ENCODE results near the gene NOTCH2. TPM values are rescaled to one million over a fixed set of nuclear protein-coding genes. Genes with fewer than 3 reads are reported as not detected.

Gene NOTCH2
- total and polyA plus RNA-seq, 4 donors: 8.7 to 55.3 (median 27.4) TPM

GRCh38 chr1:119865627-119866026, 203.8 kb downstream of the NOTCH2 start:
- H3K9me3 ChIP-seq (ENCODE audit: control insufficient read depth in 4 of 4, low read length in 3 of 4): no peaks in the 10 kb centered on the region
- H3K36me3 ChIP-seq (ENCODE audit: control insufficient read depth in 4 of 4, insufficient read depth in 3 of 4, low read depth in 1 of 4, low read length in 3 of 4): no peaks in the 10 kb centered on the region
- H3K4me3 ChIP-seq (ENCODE audit: low read depth in 1 of 3, low read length in 3 of 3): no peak overlapping the region
- no peak for DNase-seq (ENCODE audit: low spot score)
- H3K27me3 ChIP-seq (ENCODE audit: control insufficient read depth in 4 of 4, insufficient read depth in 4 of 4, low read length in 3 of 4): no peaks in the 10 kb centered on the region
- H3K27ac ChIP-seq (ENCODE audit: low read depth in 1 of 2, low read length in 2 of 2): no peak overlapping the region
- 69% methylated on average over 4 of the region's 4 CpGs for WGBS
- peaks cover 0 to 3% (median under 1%) of the 10 kb centered on the region in 4 donors for H3K4me1 ChIP-seq (ENCODE audit: control insufficient read depth in 4 of 4, insufficient read depth in 4 of 4, low read length in 3 of 4)
- no peak for TF ChIP-seq JUND (IDR thresholded peaks at IDR 0.05)
- TF ChIP-seq, protein P1, sequence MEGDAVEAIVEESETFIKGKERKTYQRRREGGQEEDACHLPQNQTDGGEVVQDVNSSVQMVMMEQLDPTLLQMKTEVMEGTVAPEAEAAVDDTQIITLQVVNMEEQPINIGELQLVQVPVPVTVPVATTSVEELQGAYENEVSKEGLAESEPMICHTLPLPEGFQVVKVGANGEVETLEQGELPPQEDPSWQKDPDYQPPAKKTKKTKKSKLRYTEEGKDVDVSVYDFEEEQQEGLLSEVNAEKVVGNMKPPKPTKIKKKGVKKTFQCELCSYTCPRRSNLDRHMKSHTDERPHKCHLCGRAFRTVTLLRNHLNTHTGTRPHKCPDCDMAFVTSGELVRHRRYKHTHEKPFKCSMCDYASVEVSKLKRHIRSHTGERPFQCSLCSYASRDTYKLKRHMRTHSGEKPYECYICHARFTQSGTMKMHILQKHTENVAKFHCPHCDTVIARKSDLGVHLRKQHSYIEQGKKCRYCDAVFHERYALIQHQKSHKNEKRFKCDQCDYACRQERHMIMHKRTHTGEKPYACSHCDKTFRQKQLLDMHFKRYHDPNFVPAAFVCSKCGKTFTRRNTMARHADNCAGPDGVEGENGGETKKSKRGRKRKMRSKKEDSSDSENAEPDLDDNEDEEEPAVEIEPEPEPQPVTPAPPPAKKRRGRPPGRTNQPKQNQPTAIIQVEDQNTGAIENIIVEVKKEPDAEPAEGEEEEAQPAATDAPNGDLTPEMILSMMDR (IDR thresholded peaks at IDR 0.05; ENCODE audit: low read depth, low read length, missing input control): no peak
- no peak for TF ChIP-seq GABPA (IDR thresholded peaks at IDR 0.05 in 1 of 2, conservative IDR thresholded peaks at IDR 0.05 in 1 of 2)
- no peak for TF ChIP-seq HNF4A (conservative IDR thresholded peaks at IDR 0.05)
- no peak for TF ChIP-seq TAF1 (conservative IDR thresholded peaks at IDR 0.05)
- TF ChIP-seq ZBTB33 (IDR thresholded peaks at IDR 0.05): no peak
- no peak for TF ChIP-seq EGR1 (IDR thresholded peaks at IDR 0.05; ENCODE audit: low read depth in 2 of 2)
- TF ChIP-seq, protein P2, sequence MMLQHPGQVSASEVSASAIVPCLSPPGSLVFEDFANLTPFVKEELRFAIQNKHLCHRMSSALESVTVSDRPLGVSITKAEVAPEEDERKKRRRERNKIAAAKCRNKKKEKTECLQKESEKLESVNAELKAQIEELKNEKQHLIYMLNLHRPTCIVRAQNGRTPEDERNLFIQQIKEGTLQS (IDR thresholded peaks at IDR 0.05): no peak
- TF ChIP-seq RXRA (IDR thresholded peaks at IDR 0.05): no peak
- no peak overlapping the region for H3K9ac ChIP-seq (ENCODE audit: low read depth in 1 of 2, low read length in 2 of 2)

DNA sequence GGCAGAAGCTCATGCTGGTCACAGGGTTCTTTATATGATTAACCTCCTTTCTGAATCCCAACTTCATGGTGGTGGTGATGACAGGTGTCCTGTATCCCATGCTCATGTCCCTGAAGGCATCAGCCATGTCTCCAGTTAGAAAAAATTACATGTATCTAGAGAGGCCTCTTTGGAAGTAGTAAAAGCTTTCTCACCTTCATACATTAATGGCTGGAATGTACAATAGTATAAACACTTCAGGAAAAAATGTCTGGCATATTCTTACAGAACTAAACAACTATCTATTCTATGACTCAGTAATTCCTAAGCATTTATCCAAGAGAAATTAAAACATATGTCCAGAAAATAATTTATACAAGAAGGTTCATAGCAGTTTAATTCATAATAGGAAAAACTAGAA, 207.2 kb downstream of the NOTCH2 start:
- Histone ChIP-seq H3K9me3 (ENCODE audit: control insufficient read depth in 4 of 4, low read length in 3 of 4) (no peaks in the 10 kb centered on the region), H3K9ac (ENCODE audit: low read depth in 1 of 2, low read length in 2 of 2) (no peak overlapping the region), H3K4me1 (ENCODE audit: control insufficient read depth in 4 of 4, insufficient read depth in 4 of 4, low read length in 3 of 4) (no peaks in the 10 kb centered on the region), H3K27me3 (ENCODE audit: control insufficient read depth in 4 of 4, insufficient read depth in 4 of 4, low read length in 3 of 4) (no peaks in the 10 kb centered on the region), H3K27ac (ENCODE audit: low read depth in 1 of 2, low read length in 2 of 2) (no peak overlapping the region), H3K4me3 (ENCODE audit: low read depth in 1 of 3, low read length in 3 of 3) (no peak overlapping the region), H3K36me3 (ENCODE audit: control insufficient read depth in 4 of 4, insufficient read depth in 3 of 4, low read depth in 1 of 4, low read length in 3 of 4) (no peaks in the 10 kb centered on the region)
- TF ChIP-seq NR2F2 (IDR thresholded peaks at IDR 0.05) (no peak), EGR1 (IDR thresholded peaks at IDR 0.05; ENCODE audit: low read depth in 2 of 2) (no peak), HNF4A (conservative IDR thresholded peaks at IDR 0.05) (no peak), MAX (IDR thresholded peaks at IDR 0.05) (no peak), REST (IDR thresholded peaks at IDR 0.05) (no peak), RXRA (IDR thresholded peaks at IDR 0.05) (no peak), HNF4G (IDR thresholded peaks at IDR 0.05) (no peak), FOXA2 (IDR thresholded peaks at IDR 0.05) (no peak), GABPA (IDR thresholded peaks at IDR 0.05 in 1 of 2, conservative IDR thresholded peaks at IDR 0.05 in 1 of 2) (no peak), RAD21 (IDR thresholded peaks at IDR 0.05) (no peak), JUND (IDR thresholded peaks at IDR 0.05) (no peak), FOXA1 (IDR thresholded peaks at IDR 0.05) (no peak), SP1 (IDR thresholded peaks at IDR 0.05) (no peak), TAF1 (conservative IDR thresholded peaks at IDR 0.05) (no peak), ZBTB33 (IDR thresholded peaks at IDR 0.05) (no peak), YY1 (IDR thresholded peaks at IDR 0.05) (no peak)
- TF ChIP-seq, protein P2 (IDR thresholded peaks at IDR 0.05): no peak
- TF ChIP-seq, protein P1 (IDR thresholded peaks at IDR 0.05; ENCODE audit: low read depth, low read length, missing input control): no peak
- no peak for DNase-seq (ENCODE audit: low spot score)
